HEK293 (cell line): ENCODE results near the gene POLDIP2.

ENCODE experiments used
- GLIS1 ChIP-seq: fragments of 450-650 bp; formaldehyde crosslinking; IDR thresholded peaks from 2 replicates; pipeline ENCODE4 v1.5.1; 2016; ENCODE audit warnings: missing biosample characterization, missing genetic modification characterization
- GLIS2 ChIP-seq: fragments of 450-650 bp; formaldehyde crosslinking; IDR thresholded peaks from 2 replicates; pipeline ENCODE4 v1.5.1; 2016; ENCODE audit warnings: missing biosample characterization, missing genetic modification characterization
- INSM2 ChIP-seq: fragments of 450-650 bp; formaldehyde crosslinking; IDR thresholded peaks from 2 replicates; pipeline ENCODE4 v1.5.1; 2016; ENCODE audit warnings: missing biosample characterization, missing genetic modification characterization
- KLF10 ChIP-seq: fragments of 450-650 bp; IDR thresholded peaks from 2 replicates; pipeline ENCODE4 v1.5.1; 2018; ENCODE audit warnings: missing biosample characterization, mild to moderate bottlenecking, missing genetic modification characterization
- SP2 ChIP-seq: fragments of 450-650 bp; formaldehyde crosslinking; IDR thresholded peaks from 2 replicates; pipeline ENCODE4 v1.5.1; 2016; ENCODE audit warnings: missing biosample characterization, missing genetic modification characterization
- YY1 ChIP-seq: fragments of 450-650 bp; formaldehyde crosslinking; IDR thresholded peaks from 2 replicates; pipeline ENCODE4 v1.5.1; 2018; ENCODE audit warnings: missing biosample characterization, missing genetic modification characterization
- ZBTB21 ChIP-seq: fragments of 450-650 bp; formaldehyde crosslinking; IDR thresholded peaks from 2 replicates; pipeline ENCODE4 v1.5.1; 2017; ENCODE audit warnings: missing biosample characterization, missing genetic modification characterization
- ZNF133 ChIP-seq: fragments of 450-650 bp; formaldehyde crosslinking; IDR thresholded peaks from 2 replicates; pipeline ENCODE4 v1.5.1; 2016; ENCODE audit warnings: missing biosample characterization, missing genetic modification characterization
- ZNF335 ChIP-seq: fragments of 450-650 bp; formaldehyde crosslinking; conservative IDR thresholded peaks from 2 replicates; pipeline ENCODE4 v1.5.1; 2016; ENCODE audit warnings: missing biosample characterization, missing genetic modification characterization
- ZNF561 ChIP-seq: fragments of 450-650 bp; IDR thresholded peaks from 2 replicates; pipeline ENCODE4 v1.5.1; 2018; ENCODE audit warnings: missing biosample characterization, missing genetic modification characterization, borderline replicate concordance
- ZNF596 ChIP-seq: fragments of 450-650 bp; IDR thresholded peaks from 2 replicates; pipeline ENCODE4 v1.5.0; 2018; ENCODE audit warnings: missing biosample characterization, mild to moderate bottlenecking, missing genetic modification characterization, moderate library complexity
- ZNF660 ChIP-seq: fragments of 450-650 bp; IDR thresholded peaks from 2 replicates; pipeline ENCODE4 v1.5.1; 2018; ENCODE audit warnings: missing biosample characterization, mild to moderate bottlenecking, missing genetic modification characterization
- ZNF692 ChIP-seq: fragments of 450-650 bp; formaldehyde crosslinking; IDR thresholded peaks from 2 replicates; pipeline ENCODE4 v1.5.1; 2016; ENCODE audit warnings: missing biosample characterization, missing genetic modification characterization
- TF ChIP-seq, protein P1 (sequence below): fragments of 450-650 bp; formaldehyde crosslinking; IDR thresholded peaks from 2 replicates; pipeline ENCODE4 v1.5.1; 2016; ENCODE audit warnings: missing biosample characterization, missing genetic modification characterization
- TF ChIP-seq, protein P2 (sequence below): fragments of 450-650 bp; formaldehyde crosslinking; IDR thresholded peaks from 2 replicates; pipeline ENCODE4 v1.5.1; 2016; ENCODE audit warnings: missing biosample characterization, missing genetic modification characterization
- TF ChIP-seq, protein P3 (sequence below): fragments of 450-650 bp; formaldehyde crosslinking; IDR thresholded peaks from 2 replicates; pipeline ENCODE4 v1.5.1; 2016; ENCODE audit warnings: missing biosample characterization, missing genetic modification characterization, low read depth
- TF ChIP-seq, protein P4 (sequence below): fragments of 450-650 bp; formaldehyde crosslinking; IDR thresholded peaks from 2 replicates; pipeline ENCODE4 v1.5.1; 2016; ENCODE audit warnings: missing biosample characterization, missing genetic modification characterization, borderline replicate concordance
- TF ChIP-seq, protein P5 (sequence below): fragments of 450-650 bp; formaldehyde crosslinking; IDR thresholded peaks from 2 replicates; pipeline ENCODE4 v1.5.1; 2016; ENCODE audit warnings: missing biosample characterization, missing genetic modification characterization
- TF ChIP-seq, protein P6 (sequence below): fragments of 450-650 bp; formaldehyde crosslinking; IDR thresholded peaks from 2 replicates; pipeline ENCODE4 v1.5.1; 2016; ENCODE audit warnings: missing biosample characterization, missing genetic modification characterization

POLDIP2 gene

DNA sequence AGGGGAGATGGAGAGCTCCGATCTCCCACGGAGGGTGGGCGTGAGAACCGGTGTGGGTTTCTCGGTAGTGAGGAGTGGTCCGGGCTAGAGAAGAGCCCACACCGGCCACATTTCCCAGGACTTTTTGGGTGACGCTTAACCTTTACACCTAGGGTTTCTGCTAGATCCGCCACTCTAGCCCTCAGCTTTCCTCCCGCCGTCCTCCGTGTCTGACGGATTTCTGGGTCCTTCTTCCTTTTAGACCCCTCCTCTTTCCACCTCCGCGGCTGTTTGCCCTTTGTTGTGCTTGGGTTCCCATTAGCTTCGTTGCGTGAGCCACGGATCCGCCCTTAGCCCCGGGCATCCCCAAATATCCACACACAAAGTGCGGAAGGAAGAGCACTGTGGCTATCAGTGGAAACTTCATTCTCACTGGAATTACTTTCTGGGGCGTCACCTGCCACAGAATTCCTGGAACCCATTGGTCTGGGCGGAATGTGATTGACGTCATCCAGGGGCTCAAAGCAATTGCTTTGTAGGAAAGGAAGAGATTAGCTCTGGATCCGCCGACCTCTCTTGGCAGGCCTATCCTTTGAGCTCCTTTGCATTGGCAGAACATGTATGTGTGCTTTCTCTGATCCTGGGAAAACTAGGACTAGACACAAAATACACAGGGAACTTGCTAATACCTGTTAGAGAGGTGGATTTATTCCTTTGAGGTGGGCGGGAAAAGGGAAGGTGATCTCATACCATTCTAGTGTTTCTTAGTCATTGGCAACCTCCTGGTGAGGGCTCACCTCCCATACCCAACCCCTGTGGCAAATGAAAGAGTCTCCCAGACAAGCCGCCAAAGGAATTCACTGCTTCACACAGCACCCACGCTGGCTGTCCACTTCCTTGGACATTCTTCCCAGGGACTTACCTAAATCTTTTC, 21.1 kb downstream of the POLDIP2 start (continued):
- TF ChIP-seq ZNF335 (peak; percentile 81), ZNF660 (tag by site-specific recombination) (peak; percentile 84), ZNF596 (tag by site-specific recombination) (no peak), ZNF133 (0 out of 2 replicates have a peak, but pooled peaks have one; percentile 19), KLF10 (peak; percentile 55; the same call in 1 of the 2 replicates), ZBTB21 (tag by site-specific recombination) (peak; percentile 91), SP2 (tag by site-specific recombination) (peak; percentile 68), ZNF561 (tag by site-specific recombination) (peak; percentile 20; the same call in 1 of the 2 replicates), INSM2 (tag by site-specific recombination) (peak; percentile 43; the same call in 1 of the 2 replicates), GLIS1 (peak; percentile 81), GLIS2 (tag by site-specific recombination) (peak; percentile 63; the same call in 1 of the 2 replicates), YY1 (no peak), ZNF692 (tag by site-specific recombination) (no peak)
- TF ChIP-seq, protein P1, sequence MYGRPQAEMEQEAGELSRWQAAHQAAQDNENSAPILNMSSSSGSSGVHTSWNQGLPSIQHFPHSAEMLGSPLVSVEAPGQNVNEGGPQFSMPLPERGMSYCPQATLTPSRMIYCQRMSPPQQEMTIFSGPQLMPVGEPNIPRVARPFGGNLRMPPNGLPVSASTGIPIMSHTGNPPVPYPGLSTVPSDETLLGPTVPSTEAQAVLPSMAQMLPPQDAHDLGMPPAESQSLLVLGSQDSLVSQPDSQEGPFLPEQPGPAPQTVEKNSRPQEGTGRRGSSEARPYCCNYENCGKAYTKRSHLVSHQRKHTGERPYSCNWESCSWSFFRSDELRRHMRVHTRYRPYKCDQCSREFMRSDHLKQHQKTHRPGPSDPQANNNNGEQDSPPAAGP (tag by site-specific recombination), result peak; percentile 88
- TF ChIP-seq, protein P2, sequence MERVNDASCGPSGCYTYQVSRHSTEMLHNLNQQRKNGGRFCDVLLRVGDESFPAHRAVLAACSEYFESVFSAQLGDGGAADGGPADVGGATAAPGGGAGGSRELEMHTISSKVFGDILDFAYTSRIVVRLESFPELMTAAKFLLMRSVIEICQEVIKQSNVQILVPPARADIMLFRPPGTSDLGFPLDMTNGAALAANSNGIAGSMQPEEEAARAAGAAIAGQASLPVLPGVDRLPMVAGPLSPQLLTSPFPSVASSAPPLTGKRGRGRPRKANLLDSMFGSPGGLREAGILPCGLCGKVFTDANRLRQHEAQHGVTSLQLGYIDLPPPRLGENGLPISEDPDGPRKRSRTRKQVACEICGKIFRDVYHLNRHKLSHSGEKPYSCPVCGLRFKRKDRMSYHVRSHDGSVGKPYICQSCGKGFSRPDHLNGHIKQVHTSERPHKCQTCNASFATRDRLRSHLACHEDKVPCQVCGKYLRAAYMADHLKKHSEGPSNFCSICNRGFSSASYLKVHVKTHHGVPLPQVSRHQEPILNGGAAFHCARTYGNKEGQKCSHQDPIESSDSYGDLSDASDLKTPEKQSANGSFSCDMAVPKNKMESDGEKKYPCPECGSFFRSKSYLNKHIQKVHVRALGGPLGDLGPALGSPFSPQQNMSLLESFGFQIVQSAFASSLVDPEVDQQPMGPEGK (tag by site-specific recombination), result peak; percentile 34
- TF ChIP-seq, protein P3, sequence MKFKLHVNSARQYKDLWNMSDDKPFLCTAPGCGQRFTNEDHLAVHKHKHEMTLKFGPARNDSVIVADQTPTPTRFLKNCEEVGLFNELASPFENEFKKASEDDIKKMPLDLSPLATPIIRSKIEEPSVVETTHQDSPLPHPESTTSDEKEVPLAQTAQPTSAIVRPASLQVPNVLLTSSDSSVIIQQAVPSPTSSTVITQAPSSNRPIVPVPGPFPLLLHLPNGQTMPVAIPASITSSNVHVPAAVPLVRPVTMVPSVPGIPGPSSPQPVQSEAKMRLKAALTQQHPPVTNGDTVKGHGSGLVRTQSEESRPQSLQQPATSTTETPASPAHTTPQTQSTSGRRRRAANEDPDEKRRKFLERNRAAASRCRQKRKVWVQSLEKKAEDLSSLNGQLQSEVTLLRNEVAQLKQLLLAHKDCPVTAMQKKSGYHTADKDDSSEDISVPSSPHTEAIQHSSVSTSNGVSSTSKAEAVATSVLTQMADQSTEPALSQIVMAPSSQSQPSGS (tag by site-specific recombination), result peak; percentile 98
- TF ChIP-seq, protein P4, sequence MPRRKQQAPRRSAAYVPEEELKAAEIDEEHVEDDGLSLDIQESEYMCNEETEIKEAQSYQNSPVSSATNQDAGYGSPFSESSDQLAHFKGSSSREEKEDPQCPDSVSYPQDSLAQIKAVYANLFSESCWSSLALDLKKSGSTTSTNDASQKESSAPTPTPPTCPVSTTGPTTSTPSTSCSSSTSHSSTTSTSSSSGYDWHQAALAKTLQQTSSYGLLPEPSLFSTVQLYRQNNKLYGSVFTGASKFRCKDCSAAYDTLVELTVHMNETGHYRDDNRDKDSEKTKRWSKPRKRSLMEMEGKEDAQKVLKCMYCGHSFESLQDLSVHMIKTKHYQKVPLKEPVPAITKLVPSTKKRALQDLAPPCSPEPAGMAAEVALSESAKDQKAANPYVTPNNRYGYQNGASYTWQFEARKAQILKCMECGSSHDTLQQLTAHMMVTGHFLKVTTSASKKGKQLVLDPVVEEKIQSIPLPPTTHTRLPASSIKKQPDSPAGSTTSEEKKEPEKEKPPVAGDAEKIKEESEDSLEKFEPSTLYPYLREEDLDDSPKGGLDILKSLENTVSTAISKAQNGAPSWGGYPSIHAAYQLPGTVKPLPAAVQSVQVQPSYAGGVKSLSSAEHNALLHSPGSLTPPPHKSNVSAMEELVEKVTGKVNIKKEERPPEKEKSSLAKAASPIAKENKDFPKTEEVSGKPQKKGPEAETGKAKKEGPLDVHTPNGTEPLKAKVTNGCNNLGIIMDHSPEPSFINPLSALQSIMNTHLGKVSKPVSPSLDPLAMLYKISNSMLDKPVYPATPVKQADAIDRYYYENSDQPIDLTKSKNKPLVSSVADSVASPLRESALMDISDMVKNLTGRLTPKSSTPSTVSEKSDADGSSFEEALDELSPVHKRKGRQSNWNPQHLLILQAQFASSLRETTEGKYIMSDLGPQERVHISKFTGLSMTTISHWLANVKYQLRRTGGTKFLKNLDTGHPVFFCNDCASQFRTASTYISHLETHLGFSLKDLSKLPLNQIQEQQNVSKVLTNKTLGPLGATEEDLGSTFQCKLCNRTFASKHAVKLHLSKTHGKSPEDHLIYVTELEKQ (tag by site-specific recombination), result 0 out of 2 replicates have a peak, but pooled peaks have one; percentile 5
- TF ChIP-seq, protein P5, sequence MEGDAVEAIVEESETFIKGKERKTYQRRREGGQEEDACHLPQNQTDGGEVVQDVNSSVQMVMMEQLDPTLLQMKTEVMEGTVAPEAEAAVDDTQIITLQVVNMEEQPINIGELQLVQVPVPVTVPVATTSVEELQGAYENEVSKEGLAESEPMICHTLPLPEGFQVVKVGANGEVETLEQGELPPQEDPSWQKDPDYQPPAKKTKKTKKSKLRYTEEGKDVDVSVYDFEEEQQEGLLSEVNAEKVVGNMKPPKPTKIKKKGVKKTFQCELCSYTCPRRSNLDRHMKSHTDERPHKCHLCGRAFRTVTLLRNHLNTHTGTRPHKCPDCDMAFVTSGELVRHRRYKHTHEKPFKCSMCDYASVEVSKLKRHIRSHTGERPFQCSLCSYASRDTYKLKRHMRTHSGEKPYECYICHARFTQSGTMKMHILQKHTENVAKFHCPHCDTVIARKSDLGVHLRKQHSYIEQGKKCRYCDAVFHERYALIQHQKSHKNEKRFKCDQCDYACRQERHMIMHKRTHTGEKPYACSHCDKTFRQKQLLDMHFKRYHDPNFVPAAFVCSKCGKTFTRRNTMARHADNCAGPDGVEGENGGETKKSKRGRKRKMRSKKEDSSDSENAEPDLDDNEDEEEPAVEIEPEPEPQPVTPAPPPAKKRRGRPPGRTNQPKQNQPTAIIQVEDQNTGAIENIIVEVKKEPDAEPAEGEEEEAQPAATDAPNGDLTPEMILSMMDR (tag by site-specific recombination), result peak; percentile 28; the same call in 1 of the 2 replicates
- TF ChIP-seq, protein P6, sequence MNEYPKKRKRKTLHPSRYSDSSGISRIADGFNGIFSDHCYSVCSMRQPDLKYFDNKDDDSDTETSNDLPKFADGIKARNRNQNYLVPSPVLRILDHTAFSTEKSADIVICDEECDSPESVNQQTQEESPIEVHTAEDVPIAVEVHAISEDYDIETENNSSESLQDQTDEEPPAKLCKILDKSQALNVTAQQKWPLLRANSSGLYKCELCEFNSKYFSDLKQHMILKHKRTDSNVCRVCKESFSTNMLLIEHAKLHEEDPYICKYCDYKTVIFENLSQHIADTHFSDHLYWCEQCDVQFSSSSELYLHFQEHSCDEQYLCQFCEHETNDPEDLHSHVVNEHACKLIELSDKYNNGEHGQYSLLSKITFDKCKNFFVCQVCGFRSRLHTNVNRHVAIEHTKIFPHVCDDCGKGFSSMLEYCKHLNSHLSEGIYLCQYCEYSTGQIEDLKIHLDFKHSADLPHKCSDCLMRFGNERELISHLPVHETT, result 0 out of 2 replicates have a peak, but pooled peaks have one; percentile 13
